NCI-H2029 (cell line): ENCODE data around the gene ITGAX.

Source experiments
- DNase-seq: peaks from one replicate; lab custom pipeline; 2025; lab: John Stamatoyannopoulos, UW

Gene ITGAX

DNA sequence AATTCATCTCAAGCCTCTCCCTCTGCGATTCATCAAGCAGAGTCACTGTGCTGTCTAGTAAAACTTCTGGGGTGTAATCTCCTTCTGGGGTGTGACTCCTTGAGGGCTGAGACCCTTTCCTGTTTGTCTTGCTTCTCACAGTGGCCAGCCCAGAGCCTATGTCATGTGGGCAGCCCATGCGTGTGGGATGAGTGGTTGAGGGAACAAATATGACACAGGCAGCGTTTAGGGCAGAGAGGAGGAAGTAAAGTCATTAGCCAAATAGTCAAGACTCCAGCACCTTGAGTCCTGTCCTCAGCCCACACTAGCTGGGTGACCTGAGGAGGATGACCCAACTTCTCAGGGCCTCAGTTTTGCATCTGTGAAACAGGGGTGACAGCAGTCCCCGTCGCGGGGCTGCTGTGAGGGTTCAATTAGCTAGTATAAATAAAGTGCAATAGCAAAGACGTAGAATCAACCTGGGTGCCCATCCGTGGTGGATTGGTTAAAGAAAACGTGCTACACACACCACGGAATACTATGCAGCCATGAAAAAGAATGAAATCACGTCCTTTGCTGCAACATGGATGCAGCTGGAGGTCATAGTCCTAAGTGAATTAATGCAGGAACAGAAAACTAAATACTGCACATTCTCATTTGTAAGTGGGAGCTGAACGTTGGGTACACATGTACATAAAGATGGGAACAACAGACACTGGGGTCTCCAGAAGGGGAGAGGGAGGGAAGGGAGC lies 4.5 kb upstream of the ITGAX start:
- no peak for DNase-seq

DNA sequence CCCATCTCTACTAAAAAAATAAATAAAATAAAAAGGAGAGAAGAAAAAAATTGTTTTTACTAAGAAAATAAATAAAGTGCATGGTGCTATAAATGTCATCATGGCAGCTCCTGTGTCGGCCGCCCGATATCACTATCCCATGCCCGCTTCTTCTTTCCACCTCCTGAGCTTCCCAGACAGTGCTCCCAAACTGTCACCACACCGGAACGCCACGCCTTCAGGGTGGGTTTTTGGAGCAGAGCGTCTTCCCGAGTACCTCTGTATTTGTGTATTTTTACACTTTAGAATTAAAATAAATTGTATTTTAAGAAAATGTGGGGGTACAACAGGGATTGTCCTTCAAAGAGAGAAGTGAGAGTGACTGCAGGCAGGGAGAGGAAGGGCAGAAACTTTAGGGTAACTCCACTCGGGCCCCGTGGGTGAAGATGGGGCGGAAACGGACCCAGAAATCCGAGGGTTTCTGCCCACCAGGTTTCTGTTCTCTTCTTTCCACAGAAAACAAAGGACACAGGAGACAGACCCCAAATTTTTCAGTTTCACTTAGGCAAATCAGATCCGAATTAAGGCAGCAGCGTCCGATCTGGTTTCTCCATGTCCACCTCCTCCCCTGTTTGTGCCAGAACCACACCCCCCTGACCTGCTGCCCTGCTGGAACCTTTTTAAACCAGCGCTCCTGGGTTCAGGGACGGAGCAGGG lies 3.6 kb upstream of the ITGAX start:
- no peak for DNase-seq

DNA sequence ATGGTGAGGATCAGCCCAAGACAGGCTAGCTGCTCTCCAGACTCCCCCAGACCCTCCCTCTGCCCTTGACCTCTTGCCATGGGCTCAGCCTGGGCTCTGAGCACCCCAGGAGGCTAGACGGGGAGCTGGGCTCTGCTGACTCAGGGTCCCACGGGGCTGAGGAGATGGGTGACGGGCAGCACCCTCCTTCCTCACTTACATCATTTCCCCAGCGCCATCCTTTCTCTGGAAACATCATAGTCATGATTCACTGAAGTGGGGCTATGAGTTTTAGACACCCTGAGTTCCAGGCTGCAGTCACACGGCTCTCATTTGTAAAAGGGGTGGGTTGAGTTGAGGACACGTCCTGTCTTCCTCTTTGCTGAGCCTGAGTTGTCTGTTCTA lies 3.0 kb upstream of the ITGAX start:
- DNase-seq = no peak

DNA sequence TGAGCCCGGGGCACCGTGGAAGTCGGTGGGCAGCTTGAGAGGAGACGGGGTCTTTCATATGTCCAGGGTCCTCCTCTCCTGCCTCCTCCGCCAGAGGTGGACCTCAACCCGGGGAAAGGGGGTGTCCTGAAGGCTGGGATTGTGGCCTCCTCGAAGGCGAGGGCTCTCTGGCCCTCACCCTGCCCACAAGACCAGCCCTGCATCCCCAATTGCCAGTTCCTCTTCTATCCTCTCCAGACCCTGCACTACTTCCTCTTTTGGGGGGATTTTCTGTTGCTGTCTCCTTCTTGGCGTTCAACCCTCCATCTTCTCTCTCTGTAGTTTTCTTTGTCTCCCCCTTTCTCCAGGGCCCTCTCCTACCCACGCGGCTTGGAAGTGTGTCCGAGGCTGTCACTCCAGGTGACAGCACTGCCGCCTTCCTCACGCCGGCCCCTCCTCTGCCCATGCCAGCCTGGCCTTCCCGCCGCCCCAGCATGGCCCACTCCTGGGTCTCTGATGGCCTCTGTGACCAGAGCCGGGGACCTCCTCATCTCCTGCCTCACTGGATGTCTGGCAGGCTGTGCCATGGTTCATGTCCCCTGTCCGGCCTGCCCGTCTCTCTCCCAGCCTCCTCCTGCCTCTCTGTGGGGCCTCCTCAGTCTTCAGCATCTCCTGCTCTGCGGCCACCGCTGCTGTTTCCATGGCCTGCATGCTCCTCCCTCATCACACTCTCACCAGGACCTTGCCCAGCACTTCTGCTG lies 2.4 kb upstream of the ITGAX start:
- DNase-seq = no peak

DNA sequence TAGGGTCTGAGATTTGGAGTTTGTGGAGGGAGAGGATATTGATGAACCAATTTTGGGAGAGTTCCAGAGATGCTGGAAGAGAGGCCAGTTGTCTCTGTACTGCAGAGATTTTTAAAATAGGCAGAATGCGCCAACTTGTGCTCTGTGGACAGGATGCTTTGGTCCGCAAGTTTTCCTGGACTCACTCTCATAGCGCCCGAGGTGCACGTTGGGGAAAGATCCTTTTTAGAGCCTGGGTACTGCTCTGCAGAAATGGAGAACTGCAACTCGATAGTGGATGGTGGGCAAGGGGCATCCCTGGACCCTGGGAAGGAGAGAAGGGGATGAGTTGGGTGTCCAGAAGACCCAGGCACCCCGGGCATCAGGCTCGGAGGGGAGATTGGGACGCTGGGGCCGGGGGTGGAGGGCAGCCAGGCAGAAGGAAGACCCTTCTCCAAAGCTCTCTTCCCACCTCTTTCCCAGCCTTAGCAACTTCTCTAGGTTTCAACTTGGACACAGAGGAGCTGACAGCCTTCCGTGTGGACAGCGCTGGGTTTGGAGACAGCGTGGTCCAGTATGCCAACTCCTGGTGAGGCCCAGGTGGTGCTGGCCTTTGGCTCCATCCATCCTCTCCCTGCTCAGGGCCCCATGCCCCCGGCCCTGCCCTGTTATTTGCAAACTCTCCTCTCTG lies 590 bp downstream of the ITGAX start:
- no peak for DNase-seq

DNA sequence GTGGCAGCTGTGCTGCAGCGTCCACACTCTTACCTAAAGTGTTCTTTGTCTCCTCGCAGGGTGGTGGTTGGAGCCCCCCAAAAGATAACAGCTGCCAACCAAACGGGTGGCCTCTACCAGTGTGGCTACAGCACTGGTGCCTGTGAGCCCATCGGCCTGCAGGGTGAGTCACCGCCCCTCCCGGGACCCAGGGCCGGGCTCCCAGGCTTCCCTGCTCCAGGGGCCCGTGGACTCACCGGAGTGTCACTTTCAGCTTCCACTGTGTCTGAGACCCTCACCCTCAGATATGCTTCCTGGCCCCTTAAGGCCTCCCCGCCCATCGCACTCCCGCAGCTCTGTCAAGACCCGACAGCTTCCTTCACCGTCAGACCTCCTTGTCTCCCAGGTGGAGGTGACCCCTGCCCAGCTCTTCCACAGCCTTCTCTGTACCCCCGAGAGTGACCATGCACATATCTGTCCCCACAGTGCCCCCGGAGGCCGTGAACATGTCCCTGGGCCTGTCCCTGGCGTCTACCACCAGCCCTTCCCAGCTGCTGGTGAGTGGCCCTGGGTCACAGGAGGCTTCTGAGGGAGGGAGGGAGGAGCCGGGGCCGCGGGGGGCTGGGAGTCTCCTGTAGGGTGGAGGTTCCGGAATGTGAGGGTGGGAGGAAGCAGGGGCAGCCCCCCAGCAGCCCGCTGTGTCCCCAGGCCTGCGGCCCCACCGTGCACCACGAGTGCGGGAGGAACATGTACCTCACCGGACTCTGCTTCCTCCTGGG lies 1.8 kb downstream of the ITGAX start:
- no peak for DNase-seq

DNA sequence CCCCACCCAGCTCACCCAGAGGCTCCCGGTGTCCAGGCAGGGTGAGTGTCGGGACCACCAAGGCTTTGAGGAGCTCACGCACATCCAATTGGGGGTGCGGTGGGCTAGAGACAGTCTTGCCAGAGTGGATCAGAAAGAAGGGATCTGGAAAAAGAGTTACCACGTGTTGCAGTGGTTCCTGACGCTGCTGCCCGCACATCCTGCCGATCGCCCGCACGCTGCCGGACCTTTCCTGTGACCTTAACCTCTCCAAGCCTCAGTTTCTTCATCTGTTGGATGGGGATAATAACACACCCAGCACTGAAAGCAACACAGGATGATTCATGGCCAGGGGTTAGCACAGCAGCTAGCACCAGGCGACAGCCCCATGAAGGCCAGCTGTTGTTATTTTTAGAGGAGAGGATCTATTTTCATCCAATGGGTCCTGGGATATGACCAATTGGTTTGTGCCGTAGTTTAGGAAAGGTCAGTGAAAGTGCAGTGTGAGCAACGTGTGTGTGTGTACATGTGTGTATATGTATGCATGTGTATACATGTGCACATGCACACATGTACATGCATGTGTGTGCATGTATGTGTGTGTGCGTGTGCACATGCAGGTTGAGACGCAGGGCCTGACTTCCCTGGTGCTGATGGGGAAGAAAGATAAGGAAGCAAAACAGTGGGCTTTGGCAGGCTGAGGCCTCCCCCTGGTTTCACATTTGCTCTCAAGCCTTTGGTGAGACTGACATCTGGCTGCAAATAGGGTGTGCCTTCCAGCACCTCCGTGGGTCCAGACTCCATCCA lies 2.5 kb downstream of the ITGAX start:
- no peak for DNase-seq

DNA sequence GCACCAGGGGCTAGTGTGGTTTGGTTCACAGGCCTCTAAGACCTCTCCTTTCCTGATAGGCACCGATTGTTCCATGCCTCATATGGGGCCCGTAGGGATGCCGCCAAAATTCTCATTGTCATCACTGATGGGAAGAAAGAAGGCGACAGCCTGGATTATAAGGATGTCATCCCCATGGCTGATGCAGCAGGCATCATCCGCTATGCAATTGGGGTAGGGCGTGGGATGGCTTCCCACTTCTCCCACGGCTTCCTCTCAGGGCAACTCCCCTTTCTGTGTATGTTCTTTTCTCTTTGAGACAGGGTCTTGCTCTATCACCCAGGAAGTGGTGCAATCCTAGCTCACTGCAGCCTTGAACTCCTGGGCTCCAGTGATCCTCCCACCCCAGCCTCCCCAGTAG lies 5.3 kb downstream of the ITGAX start:
- no peak for DNase-seq

DNA sequence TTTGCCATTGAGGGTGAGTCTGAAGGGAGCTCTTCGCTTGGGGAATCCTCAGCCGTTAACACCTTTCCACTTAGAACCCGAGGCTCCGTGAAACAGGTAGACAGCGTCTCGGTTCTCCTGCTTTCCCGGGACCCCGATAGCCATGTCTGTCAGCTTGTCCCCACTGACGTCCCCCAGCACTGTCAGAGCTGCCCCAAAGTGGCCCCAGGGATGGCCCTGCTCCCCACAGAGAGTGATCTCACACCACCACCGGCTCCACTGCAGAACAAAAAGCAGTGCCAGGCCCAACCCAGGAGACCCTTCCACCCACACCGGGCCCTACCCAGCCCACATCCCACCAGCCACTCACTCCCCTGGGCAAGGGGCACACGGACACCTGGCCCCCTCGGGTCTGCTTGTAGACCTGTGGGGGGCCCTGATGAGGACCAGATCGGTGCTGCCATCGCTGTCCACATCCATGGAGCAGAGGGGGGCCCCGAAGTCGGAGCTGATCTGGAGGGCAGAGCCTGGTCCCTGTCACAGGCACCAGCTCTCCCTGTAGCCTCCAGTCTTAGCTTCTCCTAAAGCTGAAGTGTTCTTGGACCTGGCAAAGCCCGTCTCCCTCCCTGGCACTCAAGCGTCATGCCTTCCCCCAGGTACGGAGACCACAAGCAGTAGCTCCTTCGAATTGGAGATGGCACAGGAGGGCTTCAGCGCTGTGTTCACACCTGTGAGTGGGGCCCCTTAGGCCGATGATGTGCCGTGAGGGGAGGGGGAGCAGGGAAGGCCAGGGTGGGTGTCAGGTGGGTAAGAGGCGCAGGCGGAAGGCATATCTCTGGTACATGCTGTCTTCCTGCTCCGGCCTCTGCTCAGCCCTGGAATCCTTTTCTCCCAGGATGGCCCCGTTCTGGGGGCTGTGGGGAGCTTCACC lies 6.5 kb downstream of the ITGAX start:
- DNase-seq = no peak

DNA sequence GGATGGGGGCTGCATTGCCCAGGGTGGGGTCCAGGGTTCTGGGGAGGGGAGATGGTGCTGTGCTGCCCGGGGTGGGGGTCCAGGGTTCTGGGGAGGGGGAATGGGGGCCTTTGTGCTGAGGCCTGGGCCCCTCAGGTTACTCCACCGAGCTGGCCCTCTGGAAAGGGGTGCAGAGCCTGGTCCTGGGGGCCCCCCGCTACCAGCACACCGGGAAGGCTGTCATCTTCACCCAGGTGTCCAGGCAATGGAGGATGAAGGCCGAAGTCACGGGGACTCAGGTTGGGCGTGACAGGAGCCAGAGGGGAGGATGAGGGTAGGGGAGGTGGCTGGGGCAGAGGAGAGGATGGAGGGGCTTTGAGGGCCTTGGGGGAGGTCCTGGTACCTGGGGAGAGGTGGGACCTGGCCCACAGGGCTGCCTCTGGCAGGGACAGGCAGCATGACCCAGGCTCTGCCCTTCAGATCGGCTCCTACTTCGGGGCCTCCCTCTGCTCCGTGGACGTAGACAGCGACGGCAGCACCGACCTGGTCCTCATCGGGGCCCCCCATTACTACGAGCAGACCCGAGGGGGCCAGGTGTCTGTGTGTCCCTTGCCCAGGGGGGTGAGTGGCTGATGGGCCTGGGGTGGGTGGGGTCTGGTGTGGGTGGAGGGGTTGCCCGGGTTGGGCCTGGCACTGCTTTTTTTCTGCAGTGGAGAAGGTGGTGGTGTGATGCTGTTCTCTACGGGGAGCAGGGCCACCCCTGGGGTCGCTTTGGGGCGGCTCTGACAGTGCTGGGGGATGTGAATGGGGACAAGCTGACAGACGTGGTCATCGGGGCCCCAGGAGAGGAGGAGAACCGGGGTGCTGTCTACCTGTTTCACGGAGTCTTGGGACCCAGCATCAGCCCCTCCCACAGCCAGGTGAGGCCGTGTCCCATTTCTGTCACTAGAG lies 7.8 kb downstream of the ITGAX start:
- DNase-seq = no peak

DNA sequence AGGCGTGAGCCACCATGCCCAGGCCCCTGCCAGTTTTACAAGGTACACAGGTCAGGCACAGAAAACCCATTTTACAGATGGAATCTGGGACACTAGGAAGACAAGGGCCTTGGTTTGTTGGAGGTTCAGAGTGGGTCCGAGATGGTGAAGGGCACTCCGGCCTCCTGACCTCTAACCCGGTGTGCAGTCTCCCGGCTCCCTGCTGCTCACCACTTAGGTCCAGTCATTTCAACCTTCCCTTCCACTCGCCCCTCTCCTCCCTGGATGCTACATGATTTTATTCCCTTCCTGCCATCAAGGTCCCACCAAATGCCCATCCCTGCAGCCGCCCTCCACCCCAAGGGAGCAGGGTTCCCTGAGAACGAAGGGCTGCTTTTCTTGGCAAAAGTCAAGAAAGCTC lies 8.7 kb downstream of the ITGAX start:
- DNase-seq = no peak

DNA sequence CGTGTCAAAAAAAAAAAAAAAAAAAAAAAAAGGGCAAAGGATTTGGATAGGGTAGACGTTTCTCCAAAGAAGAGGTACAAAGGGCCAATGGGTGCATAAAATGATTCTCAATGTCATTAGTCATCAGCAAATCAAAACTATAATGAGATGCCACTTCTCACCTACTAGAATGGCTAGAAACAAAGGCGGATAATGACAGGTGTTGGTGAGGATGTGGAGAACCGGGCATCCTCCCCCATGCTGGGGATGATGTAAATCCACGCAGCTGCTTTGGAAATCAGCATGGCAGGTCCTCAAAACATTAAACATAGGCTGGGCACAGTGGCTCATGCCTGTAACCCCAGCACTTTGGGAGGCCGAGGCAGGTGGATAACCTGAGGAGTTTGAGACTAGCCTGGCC lies 9.4 kb downstream of the ITGAX start:
- DNase-seq = no peak

DNA sequence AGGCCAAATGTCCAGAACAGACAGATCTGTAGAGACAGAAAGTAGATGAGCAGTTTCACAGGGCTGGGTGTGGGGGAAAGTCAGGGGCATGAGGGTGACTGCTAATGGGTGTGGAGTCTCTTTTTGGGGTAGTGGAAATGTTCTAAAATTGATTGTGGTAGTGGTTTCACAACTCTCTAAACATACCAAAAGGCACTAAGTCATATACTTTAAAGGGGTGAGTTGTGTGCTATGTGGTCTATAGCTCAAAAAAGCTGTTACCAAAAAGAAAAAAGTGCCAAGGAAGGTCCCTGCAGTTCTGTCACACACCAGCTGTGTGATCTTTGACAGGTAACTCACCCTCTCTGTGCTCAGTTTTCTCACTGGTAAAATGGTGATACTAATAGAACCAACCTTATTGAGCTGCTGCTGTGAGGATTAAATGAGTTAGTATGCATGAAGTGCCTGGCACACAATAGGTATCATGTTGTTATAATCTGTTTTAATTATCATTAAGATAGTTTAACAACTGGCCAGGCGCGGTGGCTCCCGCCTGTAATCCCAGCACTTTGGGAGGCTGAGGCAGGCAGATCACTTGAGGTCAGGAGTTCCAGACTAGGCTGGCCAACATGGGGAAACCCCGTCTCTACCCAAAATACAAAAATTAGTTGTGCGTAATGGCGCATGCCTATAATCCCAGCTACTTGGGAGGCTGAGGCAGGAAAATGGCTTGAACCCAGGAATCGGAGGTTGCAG lies 10.3 kb downstream of the ITGAX start:
- DNase-seq = no peak

DNA sequence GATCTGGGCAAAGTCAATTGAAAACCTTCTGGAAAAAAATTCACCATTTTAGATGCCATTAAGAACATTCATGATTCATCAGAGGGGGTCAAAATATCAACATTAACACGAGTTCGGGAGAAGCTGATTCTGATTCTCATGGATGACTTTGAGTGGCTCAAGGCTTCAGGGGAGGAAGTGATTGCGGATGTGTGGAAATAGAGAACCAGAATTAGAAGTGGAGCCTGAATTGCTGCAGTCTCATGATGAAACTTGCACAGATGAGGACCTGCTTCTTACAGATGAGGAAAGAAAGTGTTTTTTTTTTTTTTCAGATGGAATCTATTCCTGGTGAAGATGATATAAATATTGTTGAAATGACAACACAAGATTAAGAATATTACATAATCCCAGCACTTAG lies 12.9 kb downstream of the ITGAX start:
- DNase-seq = no peak

DNA sequence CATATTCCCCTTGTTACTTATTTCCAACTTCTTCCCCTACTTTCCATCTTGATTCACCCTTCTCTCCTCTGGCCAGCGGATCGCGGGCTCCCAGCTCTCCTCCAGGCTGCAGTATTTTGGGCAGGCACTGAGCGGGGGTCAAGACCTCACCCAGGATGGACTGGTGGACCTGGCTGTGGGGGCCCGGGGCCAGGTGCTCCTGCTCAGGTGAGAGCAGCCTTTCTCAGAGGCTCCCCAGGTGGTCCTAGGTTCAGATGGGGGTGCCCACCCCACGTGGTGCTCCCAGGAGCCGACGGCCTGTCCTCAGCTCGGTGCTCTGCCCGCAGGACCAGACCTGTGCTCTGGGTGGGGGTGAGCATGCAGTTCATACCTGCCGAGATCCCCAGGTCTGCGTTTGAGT lies 16.0 kb downstream of the ITGAX start:
- no peak for DNase-seq

DNA sequence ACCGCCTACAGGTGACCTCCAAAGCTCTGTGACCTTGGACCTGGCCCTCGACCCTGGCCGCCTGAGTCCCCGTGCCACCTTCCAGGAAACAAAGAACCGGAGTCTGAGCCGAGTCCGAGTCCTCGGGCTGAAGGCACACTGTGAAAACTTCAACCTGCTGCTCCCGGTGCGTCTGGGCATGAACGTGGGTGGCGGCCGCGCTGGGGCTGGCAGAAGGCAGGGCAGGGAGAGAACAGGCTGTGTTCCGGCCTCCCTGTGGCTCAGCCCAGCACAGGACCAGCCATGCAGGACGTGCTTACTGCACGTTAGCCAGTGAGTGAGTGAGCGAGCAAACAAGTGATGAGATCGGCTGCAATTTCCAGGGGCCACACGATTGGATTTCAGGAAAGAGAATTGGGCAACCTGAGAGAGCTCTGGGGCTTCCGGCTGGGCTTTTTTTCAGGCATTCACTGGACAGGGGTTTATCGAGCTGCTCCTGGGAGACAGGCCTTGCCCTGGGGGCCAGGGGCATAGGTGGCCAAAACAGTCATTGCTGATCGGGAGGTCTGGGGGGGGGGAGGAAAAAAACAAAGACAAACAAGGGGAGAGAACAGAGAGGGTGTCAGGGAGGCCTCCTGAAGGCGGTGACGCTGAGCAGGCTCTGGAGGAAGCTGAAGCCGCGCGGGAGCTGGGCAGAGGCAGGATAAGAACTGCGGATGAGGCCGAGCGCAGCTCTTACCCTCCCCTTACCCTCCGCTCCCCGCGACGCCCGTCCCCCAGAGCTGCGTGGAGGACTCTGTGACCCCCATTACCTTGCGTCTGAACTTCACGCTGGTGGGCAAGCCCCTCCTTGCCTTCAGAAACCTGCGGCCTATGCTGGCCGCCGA lies 16.9 kb downstream of the ITGAX start:
- no peak for DNase-seq

DNA sequence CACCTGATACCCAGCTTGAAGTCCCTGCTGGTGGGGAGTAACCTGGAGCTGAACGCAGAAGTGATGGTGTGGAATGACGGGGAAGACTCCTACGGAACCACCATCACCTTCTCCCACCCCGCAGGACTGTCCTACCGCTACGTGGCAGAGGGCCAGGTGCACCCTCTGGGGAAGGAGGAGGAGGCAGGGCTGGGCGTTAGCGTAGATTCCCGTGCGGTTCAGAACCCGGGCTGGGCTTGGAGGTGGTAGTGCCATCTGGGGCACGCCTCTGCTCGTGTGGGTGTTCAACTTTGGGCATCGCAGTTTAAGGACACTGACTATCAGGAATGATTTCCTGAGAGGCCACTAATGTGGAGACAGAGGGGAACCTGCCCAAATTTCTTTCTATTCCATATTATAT lies 18.3 kb downstream of the ITGAX start:
- DNase-seq = no peak
